K562 (cell line): ENCODE measurements around the gene PDZD2. TPM values are rescaled to one million over a fixed set of nuclear protein-coding genes. Genes with fewer than 3 reads are reported as not detected.

Experiments used
- ATAC-seq: fragments of 200-7000 bp; cut with Tn5 transposase; 3 replicates; pipeline ENCODE4 v1.9.1; 2020; ENCODE audit warnings: moderate library complexity
- BruUV-seq: library from RNA; stranded (reverse); fragments of 400-500 nt; replicated peaks from 2 replicates; lab custom pipeline; 2021; lab: Mats Ljungman, UMichigan
- CTCF ChIA-PET: fragments of 300-600 bp; formaldehyde crosslinking; extraction: SDS; loops from one replicate; lab custom pipeline; 2021; ENCODE audit warnings: low intra/inter-chr PET ratio; lab: Yijun Ruan, JAX
- POLR2A ChIA-PET: fragments of 300-600, 350-650 bp; sonication (Branson Sonifier 250); formaldehyde crosslinking; extraction: SDS; loops from one replicate; lab custom pipeline; 2021; ENCODE audit warnings: antibody characterized with exemption, inconsistent platforms; lab: Yijun Ruan, JAX
- DNase-seq, 4 experiments: peaks; one replicate each; pipeline versions ENCODE4 v3.0.0 to v3.0.0-alpha.2; 2011 to 2018; ENCODE audit warnings: low spot score in 3 of 4, mixed read lengths in 3 of 4; ENCODE audit errors: extremely low read depth in 1 of 4
- FAIRE-seq: peaks from 2 replicates; lab custom pipeline; 2011; peaks lifted over from hg19 to GRCh38; lab: Jason Lieb, UNC
- H2AFZ ChIP-seq: 2 replicates; pipeline ENCODE4 v1.6.0; 2011; ENCODE audit warnings: low read depth, low read length, control low read depth, inconsistent platforms
- H3K27ac ChIP-seq: fragments of 200-600 bp; 3 replicates; pipeline ENCODE4 v1.8.0; 2011; ENCODE audit warnings: low read depth, mild to moderate bottlenecking, control low read depth, inconsistent platforms, low read length, moderate library complexity, mixed read lengths; ENCODE audit errors: extremely low read depth
- H3K27me3 ChIP-seq, 2 experiments: fragments of 300-600 bp in 1 of 2; 2 replicates in 1 of 2; 3 replicates in 1 of 2; pipeline versions ENCODE4 v1.6.0 to v1.8.0; 2011; ENCODE audit warnings: inconsistent platforms in 2 of 2, low read length in 2 of 2, mild to moderate bottlenecking in 1 of 2, mixed read lengths in 1 of 2, moderate library complexity in 1 of 2; ENCODE audit not compliant: control insufficient read depth in 2 of 2, insufficient read depth in 2 of 2
- H3K36me3 ChIP-seq: fragments of 300-600 bp; 3 replicates; pipeline ENCODE4 v1.8.0; 2011; ENCODE audit warnings: mild to moderate bottlenecking, low read length, inconsistent platforms; ENCODE audit not compliant: control insufficient read depth, insufficient read depth
- H3K4me1 ChIP-seq, 2 experiments: fragments of 200-600 bp in 1 of 2; replicated peaks in 1 of 2; 2 replicates in 1 of 2; 3 replicates in 1 of 2; pipeline versions ENCODE4 v1.5.1 to v1.8.0; 2011; ENCODE audit warnings: inconsistent platforms in 2 of 2, low read length in 2 of 2, mild to moderate bottlenecking in 1 of 2, mixed read lengths in 1 of 2, moderate library complexity in 1 of 2; ENCODE audit not compliant: control insufficient read depth in 2 of 2, insufficient read depth in 2 of 2
- H3K4me2 ChIP-seq: 2 replicates; pipeline ENCODE4 v1.6.1; 2011; ENCODE audit warnings: low read length, control low read depth, inconsistent platforms, mixed read lengths; ENCODE audit not compliant: insufficient read depth
- H3K4me3 ChIP-seq: fragments of 200-600 bp; sonication (generic), shearing (Covaris generic); 2 replicates; pipeline ENCODE4 v1.5.1; 2016; ENCODE audit warnings: control low read depth, inconsistent platforms
- H3K79me2 ChIP-seq: fragments of 200-600 bp; 3 replicates; pipeline ENCODE4 v1.8.0; 2011; ENCODE audit warnings: low read length, inconsistent platforms; ENCODE audit not compliant: control insufficient read depth, insufficient read depth
- H3K9ac ChIP-seq, 2 experiments: 2 replicates each; pipeline versions ENCODE4 v1.6.0 to v1.6.1; 2011; ENCODE audit warnings: low read depth in 2 of 2, low read length in 2 of 2, control low read depth in 1 of 2, inconsistent platforms in 1 of 2, mild to moderate bottlenecking in 1 of 2, mixed read lengths in 1 of 2; ENCODE audit not compliant: insufficient read depth in 1 of 2
- H3K9me1 ChIP-seq: one replicate; pipeline ENCODE4 v1.6.0; 2011; ENCODE audit warnings: inconsistent platforms, mild to moderate bottlenecking, low read length, moderate library complexity; ENCODE audit not compliant: control insufficient read depth, insufficient read depth
- H3K9me3 ChIP-seq: replicated peaks from 2 replicates; pipeline ENCODE4 v1.5.1; 2011; ENCODE audit warnings: low read depth, low read length, inconsistent platforms; ENCODE audit not compliant: control insufficient read depth, insufficient read depth
- H4K20me1 ChIP-seq: replicated peaks from 2 replicates; pipeline ENCODE4 v1.6.1; 2011; ENCODE audit warnings: low read length, inconsistent platforms, mixed read lengths; ENCODE audit not compliant: control insufficient read depth, insufficient read depth
- NONO ChIP-seq, 2 experiments: fragments of 200-400 bp in 1 of 2; fragments of 450-650 bp in 1 of 2; formaldehyde crosslinking in 1 of 2; IDR thresholded peaks; 2 replicates each; pipeline ENCODE4 v1.6.1; 2017; ENCODE audit warnings: low read depth in 2 of 2, mild to moderate bottlenecking in 2 of 2, moderate library complexity in 2 of 2, low read length in 1 of 2
- POLR2H ChIP-seq: IDR thresholded peaks from 2 replicates; pipeline ENCODE4 v1.6.1; 2016; ENCODE audit warnings: missing genetic modification characterization, low read depth, mild to moderate bottlenecking, control low read depth, missing compliant biosample characterization, moderate library complexity
- SMAD1 ChIP-seq: fragments of 150-350 bp; IDR thresholded peaks from 2 replicates; pipeline ENCODE4 v1.6.1; 2014; ENCODE audit warnings: low read length, low read depth; ENCODE audit not compliant: partially characterized antibody
- SMARCA4 ChIP-seq: fragments of 450-650 bp; IDR thresholded peaks from 2 replicates; pipeline ENCODE4 v1.6.1; 2016
- SRSF7 ChIP-seq: fragments of 200-400 bp; formaldehyde crosslinking; optimal IDR thresholded peaks from 2 replicates; pipeline ENCODE3; 2017; ENCODE audit warnings: mild to moderate bottlenecking, low read depth, low read length
- ZNF444 ChIP-seq: fragments of 250-450 bp; sonication (Bioruptor Pico); IDR thresholded peaks from 2 replicates; pipeline ENCODE4 v1.4.0; 2020; ENCODE audit warnings: mild to moderate bottlenecking, moderate library complexity
- ZNF586 ChIP-seq: fragments of 450-650 bp; formaldehyde crosslinking; conservative IDR thresholded peaks from 2 replicates; pipeline ENCODE4 v1.4.0; 2020; ENCODE audit warnings: mild to moderate bottlenecking, moderate library complexity
- WGBS: fragments of 100-300 bp; shearing (Covaris generic); methylation state at CpG from one replicate; pipeline ENCODE4 v1.1.6; 2016; ENCODE audit warnings: low coverage, mixed read lengths; ENCODE audit not compliant: insufficient coverage; ENCODE audit errors: missing lambda C conversion rate; 5-methylcytosine and 5-hydroxymethylcytosine counted together
- in situ Hi-C: fragments of 300-500 bp; cut with MboI; formaldehyde crosslinking; loops from 4 replicates; pipeline ENCODE4 v1.15.0; 2018; ENCODE audit warnings: inconsistent platforms, mixed read lengths
- intact Hi-C: fragments of 100-400 bp; cut with micrococcal nuclease; formaldehyde crosslinking; loops from 2 replicates; pipeline ENCODE4 v1.14.2; 2022
- polyA plus RNA-seq, 8 experiments: library from polyadenylated mRNA; depleted of rRNA in 4 of 8; stranded (reverse) in 5 of 8; unstranded in 3 of 8; fragments of >200 nt; fragmentation: Nextera tagmentation in 2 of 8; fragmentation: Illumina TruSeq in 1 of 8; extraction: Ambion mirVana in 2 of 8; extraction: Trizol in 1 of 8; gene quantifications; 2 replicates each; pipeline versions ENCODE4 v1.2.1 to v1.2.3, GENCODE V29; 2011 to 2014; ENCODE audit warnings: inconsistent platforms in 1 of 8, missing spikeins in 1 of 8
- total RNA-seq, 7 experiments: library from RNA; depleted of rRNA in 6 of 7; stranded (reverse); fragments of >200 nt in 6 of 7; fragmentation: Illumina TruSeq in 2 of 7; extraction: Trizol in 2 of 7; gene quantifications; 2 replicates each; pipeline versions ENCODE4 v1.2.1 to v1.2.3, GENCODE V29; 2011 to 2021; ENCODE audit warnings: low replicate concordance in 1 of 7
- TF ChIP-seq, protein P1 (sequence below), 2 experiments: IDR thresholded peaks; 2 replicates each; pipeline ENCODE4 v1.6.1; 2012; ENCODE audit warnings: improper control_type of control experiment in 2 of 2, low read depth in 2 of 2, low read length in 2 of 2, borderline replicate concordance in 1 of 2
- TF ChIP-seq, protein P2 (sequence below): fragments of 250-450 bp; sonication (Bioruptor Pico); IDR thresholded peaks from 2 replicates; pipeline ENCODE4 v1.8.0; 2021; ENCODE audit warnings: moderate library complexity, mild to moderate bottlenecking, inconsistent platforms

The PDZD2 gene
- total and polyA plus RNA-seq, 9 of the 15 experiments (the other 6 are each of a cell fraction or from before 2014, with no cell fraction given): 0.02 to 0.08 (median 0.04) TPM; not detected in 6

DNA sequence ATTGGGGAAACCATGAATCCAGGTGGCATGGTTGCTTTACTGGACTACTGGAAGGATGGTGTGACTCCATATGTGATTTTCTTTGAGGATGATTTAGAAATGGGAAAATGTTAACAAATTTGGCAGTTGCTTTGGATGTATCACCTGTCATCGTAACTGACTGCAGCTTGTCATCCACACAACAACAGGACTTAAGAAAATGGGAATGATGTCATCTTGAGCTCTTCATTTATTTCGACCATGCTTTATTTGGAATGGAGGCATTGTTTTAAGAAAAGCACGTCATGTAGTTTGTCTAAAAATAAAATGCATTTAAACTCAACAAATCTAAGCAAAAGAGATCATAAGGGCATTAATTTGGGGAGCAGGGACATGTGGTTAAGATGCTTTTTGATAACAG, 270.1 kb downstream of the PDZD2 start:
- H3K27me3 ChIP-seq: peaks cover 17 to 25% of the 10 kb centered on the region in 2 experiments; a peak in 4 of 5 replicates
- H4K20me1 ChIP-seq: no peaks in the 10 kb centered on the region
- H3K9me3 ChIP-seq: no peaks in the 10 kb centered on the region
- no peaks in the 10 kb centered on the region for H3K36me3 ChIP-seq
- FAIRE-seq: no peak
- no peak overlapping the region for H2AFZ ChIP-seq
- H3K9ac ChIP-seq: no peak overlapping the region
- DNase-seq: no peak
- POLR2A ChIA-PET: interaction anchor here (0.7 to 1.7 kb wide), 3 partner anchors 9 to 378 kb away, joined by 3 to 5 read pairs (median 3); no protein-coding TSS in a partner anchor
- no peaks in the 10 kb centered on the region for H3K9me1 ChIP-seq
- no peak for TF ChIP-seq POLR2H (tag)
- TF ChIP-seq SMARCA4: no peak
- no peak for TF ChIP-seq SMAD1
- TF ChIP-seq ZNF586 (CRISPR knock-in tag): no peak
- TF ChIP-seq NONO (IDR thresholded peaks at IDR 0.05; ENCODE audit: low read depth in 2 of 2, low read length in 1 of 2): no peak
- no peak for TF ChIP-seq ZNF444 (CRISPR knock-in tag)
- TF ChIP-seq, protein P1, sequence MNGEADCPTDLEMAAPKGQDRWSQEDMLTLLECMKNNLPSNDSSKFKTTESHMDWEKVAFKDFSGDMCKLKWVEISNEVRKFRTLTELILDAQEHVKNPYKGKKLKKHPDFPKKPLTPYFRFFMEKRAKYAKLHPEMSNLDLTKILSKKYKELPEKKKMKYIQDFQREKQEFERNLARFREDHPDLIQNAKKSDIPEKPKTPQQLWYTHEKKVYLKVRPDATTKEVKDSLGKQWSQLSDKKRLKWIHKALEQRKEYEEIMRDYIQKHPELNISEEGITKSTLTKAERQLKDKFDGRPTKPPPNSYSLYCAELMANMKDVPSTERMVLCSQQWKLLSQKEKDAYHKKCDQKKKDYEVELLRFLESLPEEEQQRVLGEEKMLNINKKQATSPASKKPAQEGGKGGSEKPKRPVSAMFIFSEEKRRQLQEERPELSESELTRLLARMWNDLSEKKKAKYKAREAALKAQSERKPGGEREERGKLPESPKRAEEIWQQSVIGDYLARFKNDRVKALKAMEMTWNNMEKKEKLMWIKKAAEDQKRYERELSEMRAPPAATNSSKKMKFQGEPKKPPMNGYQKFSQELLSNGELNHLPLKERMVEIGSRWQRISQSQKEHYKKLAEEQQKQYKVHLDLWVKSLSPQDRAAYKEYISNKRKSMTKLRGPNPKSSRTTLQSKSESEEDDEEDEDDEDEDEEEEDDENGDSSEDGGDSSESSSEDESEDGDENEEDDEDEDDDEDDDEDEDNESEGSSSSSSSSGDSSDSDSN (IDR thresholded peaks at IDR 0.05; ENCODE audit: borderline replicate concordance in 1 of 2, low read depth in 2 of 2, low read length in 2 of 2): no peak
- TF ChIP-seq, protein P2, sequence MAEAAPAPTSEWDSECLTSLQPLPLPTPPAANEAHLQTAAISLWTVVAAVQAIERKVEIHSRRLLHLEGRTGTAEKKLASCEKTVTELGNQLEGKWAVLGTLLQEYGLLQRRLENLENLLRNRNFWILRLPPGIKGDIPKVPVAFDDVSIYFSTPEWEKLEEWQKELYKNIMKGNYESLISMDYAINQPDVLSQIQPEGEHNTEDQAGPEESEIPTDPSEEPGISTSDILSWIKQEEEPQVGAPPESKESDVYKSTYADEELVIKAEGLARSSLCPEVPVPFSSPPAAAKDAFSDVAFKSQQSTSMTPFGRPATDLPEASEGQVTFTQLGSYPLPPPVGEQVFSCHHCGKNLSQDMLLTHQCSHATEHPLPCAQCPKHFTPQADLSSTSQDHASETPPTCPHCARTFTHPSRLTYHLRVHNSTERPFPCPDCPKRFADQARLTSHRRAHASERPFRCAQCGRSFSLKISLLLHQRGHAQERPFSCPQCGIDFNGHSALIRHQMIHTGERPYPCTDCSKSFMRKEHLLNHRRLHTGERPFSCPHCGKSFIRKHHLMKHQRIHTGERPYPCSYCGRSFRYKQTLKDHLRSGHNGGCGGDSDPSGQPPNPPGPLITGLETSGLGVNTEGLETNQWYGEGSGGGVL (CRISPR knock-in tag): no peak
- no peak for TF ChIP-seq SRSF7
- H3K4me1 ChIP-seq: no peaks in the 10 kb centered on the region
- BruUV-seq: no TSS peak
- 0% methylated on average over 3 of the region's 3 CpGs for WGBS
- H3K79me2 ChIP-seq: no peaks in the 10 kb centered on the region
- in situ Hi-C loops (no loop called here), intact Hi-C loops (no loop called here)
- CTCF ChIA-PET: no interaction called here
- no peak overlapping the region for H3K4me2 ChIP-seq
- H3K27ac ChIP-seq: no peak overlapping the region
- H3K4me3 ChIP-seq: no peak overlapping the region
- no peak for ATAC-seq
